Measurements from ENCODE around the gene USP5.
"Not testable (repeated sequence)": the region's sequence is repeated elsewhere in the genome, so short reads cannot be mapped to it uniquely, and the experiment has no call there.

DNA sequence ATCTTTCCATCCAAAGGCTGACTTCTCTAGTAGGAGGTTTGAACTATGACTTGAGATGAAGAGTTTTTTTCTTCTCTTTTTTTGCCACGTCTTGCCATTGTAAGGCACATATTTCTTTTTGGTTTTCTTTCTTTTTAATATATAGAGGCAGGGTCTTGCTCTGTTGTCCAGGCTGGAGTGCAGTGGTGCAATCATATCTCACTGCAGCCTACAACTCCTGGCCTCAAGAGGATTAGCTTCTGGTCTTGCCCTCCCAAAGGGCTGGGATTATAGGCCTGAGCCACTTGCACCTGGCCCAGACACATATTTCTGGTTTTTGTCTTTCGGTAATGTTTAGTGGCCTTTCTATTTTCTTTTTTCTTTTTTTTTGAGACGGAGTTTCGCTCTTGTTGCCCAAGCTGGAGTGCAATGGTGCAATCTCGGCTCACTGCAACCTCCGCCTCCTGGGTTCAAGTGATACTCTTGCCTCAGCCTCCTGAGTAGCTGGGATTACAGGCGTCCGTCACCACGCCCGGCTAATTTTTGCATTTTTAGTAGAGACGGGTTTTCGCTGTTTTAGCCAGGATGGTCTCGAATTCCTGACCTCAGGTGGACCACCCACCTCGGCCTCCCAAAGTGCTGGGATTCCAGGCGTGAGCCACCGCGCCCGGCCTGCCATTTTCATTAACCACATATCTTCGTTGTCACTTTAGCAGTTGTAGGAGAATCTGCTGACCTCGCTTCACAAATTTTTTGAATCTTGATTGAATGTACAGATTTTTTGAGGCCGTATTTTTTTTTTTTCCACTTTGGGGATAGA, 38.0 kb downstream of the USP5 start:
- TF ChIP-seq, protein P1, sequence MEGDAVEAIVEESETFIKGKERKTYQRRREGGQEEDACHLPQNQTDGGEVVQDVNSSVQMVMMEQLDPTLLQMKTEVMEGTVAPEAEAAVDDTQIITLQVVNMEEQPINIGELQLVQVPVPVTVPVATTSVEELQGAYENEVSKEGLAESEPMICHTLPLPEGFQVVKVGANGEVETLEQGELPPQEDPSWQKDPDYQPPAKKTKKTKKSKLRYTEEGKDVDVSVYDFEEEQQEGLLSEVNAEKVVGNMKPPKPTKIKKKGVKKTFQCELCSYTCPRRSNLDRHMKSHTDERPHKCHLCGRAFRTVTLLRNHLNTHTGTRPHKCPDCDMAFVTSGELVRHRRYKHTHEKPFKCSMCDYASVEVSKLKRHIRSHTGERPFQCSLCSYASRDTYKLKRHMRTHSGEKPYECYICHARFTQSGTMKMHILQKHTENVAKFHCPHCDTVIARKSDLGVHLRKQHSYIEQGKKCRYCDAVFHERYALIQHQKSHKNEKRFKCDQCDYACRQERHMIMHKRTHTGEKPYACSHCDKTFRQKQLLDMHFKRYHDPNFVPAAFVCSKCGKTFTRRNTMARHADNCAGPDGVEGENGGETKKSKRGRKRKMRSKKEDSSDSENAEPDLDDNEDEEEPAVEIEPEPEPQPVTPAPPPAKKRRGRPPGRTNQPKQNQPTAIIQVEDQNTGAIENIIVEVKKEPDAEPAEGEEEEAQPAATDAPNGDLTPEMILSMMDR (conservative IDR thresholded peaks at IDR 0.05; ENCODE audit: low read depth, low read length): not testable (repeated sequence)
- not testable (repeated sequence) for TF ChIP-seq EZH2 (IDR thresholded peaks at IDR 0.05; ENCODE audit: low read length, unreplicated experiment); EZH2phosphoT487 (IDR thresholded peaks at IDR 0.05; ENCODE audit: borderline replicate concordance, low read length)

Data from PC-3 (cell line).